ENCODE results near the gene LRFN2. TPM values are rescaled to one million over a fixed set of nuclear protein-coding genes. Genes with fewer than 3 reads are reported as not detected.
A peak's percentile ranks its signal among the peaks of the same experiment; 100 is the strongest.

The LRFN2 gene
- total RNA-seq, 1 donor from 2014 or later = not detected

- Mint-ChIP-seq H3K9me3 (peaks cover 12% of the 10 kb centered on the region), H3K27ac (no peak overlapping the region), H3K4me3 (no peak overlapping the region), H3K27me3 (ENCODE audit: low read depth) (peaks cover 20% of the 10 kb centered on the region), H3K4me1 (peaks cover 1% of the 10 kb centered on the region), H3K36me3 (no peaks in the 10 kb centered on the region)
- no peak for DNase-seq (ENCODE audit: low spot score in 2 of 2, unreplicated experiment in 2 of 2)
- TF ChIP-seq CTCF (IDR thresholded peaks at IDR 0.05; ENCODE audit: unreplicated experiment) = no peak
Measured at GRCh38 chr6:40373267-40373666, 213.9 kb downstream of the LRFN2 start.

DNA sequence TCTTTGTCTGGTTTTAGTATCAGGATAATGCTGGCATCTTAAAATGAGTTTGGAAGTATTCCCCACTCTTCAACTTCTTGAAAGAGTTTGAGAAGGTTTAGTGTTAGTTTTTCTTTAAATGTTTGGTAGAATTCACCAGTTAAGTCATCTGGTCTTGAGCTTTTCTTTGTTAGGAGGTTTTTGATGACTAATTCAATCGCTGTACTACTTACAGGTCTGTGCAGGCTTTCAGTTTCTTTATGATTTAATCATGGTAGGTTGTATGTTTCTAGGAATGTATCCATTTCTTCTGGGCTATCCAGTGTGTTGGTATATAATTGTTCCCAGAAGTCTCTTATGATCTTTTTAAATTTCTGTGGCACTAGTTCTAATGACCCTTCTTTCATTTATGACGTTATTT lies 215.5 kb downstream of the LRFN2 start:
- Mint-ChIP-seq H3K27ac (no peak overlapping the region), H3K27me3 (ENCODE audit: low read depth) (peaks cover 23% of the 10 kb centered on the region), H3K9me3 (peaks cover 17% of the 10 kb centered on the region), H3K36me3 (no peaks in the 10 kb centered on the region), H3K4me1 (peaks cover 1% of the 10 kb centered on the region), H3K4me3 (no peak overlapping the region)
- DNase-seq (ENCODE audit: low spot score in 2 of 2, unreplicated experiment in 2 of 2) = no peak
- no peak for TF ChIP-seq CTCF (IDR thresholded peaks at IDR 0.05; ENCODE audit: unreplicated experiment)

- Mint-ChIP-seq H3K27ac (no peak overlapping the region), H3K36me3 (no peaks in the 10 kb centered on the region), H3K9me3 (peaks cover 20% of the 10 kb centered on the region), H3K4me3 (no peak overlapping the region), H3K27me3 (ENCODE audit: low read depth) (peaks cover 23% of the 10 kb centered on the region), H3K4me1 (peaks cover 1% of the 10 kb centered on the region)
- TF ChIP-seq CTCF (IDR thresholded peaks at IDR 0.05; ENCODE audit: unreplicated experiment) = no peak
- no peak for DNase-seq (ENCODE audit: low spot score in 2 of 2, unreplicated experiment in 2 of 2)
Measured at GRCh38 chr6:40371095-40371494, 216.1 kb downstream of the LRFN2 start.

- no peak overlapping the region for H3K4me3 Mint-ChIP-seq
- H3K27ac Mint-ChIP-seq = no peak overlapping the region
- peaks cover 1% of the 10 kb centered on the region for H3K4me1 Mint-ChIP-seq
- peaks cover 23% of the 10 kb centered on the region for H3K27me3 Mint-ChIP-seq (ENCODE audit: low read depth)
- no peaks in the 10 kb centered on the region for H3K36me3 Mint-ChIP-seq
- no peak for DNase-seq (ENCODE audit: low spot score in 2 of 2, unreplicated experiment in 2 of 2)
- no peak for TF ChIP-seq CTCF (IDR thresholded peaks at IDR 0.05; ENCODE audit: unreplicated experiment)
- H3K9me3 Mint-ChIP-seq = peaks cover 22% of the 10 kb centered on the region
Measured at GRCh38 chr6:40369891-40370290, 217.3 kb downstream of the LRFN2 start.

- H3K27ac Mint-ChIP-seq = no peak overlapping the region
- peaks cover 23% of the 10 kb centered on the region for H3K27me3 Mint-ChIP-seq (ENCODE audit: low read depth)
- peaks cover 24% of the 10 kb centered on the region for H3K9me3 Mint-ChIP-seq
- no peak for DNase-seq (ENCODE audit: low spot score in 2 of 2, unreplicated experiment in 2 of 2)
- TF ChIP-seq CTCF (IDR thresholded peaks at IDR 0.05; ENCODE audit: unreplicated experiment) = no peak
- H3K4me1 Mint-ChIP-seq = peaks cover 1% of the 10 kb centered on the region
- H3K4me3 Mint-ChIP-seq = no peak overlapping the region
- H3K36me3 Mint-ChIP-seq = no peaks in the 10 kb centered on the region
Measured at GRCh38 chr6:40369042-40369441, 218.1 kb downstream of the LRFN2 start.

GRCh38 chr6:40362859-40363258 lies 224.3 kb downstream of the LRFN2 start:
- no peak overlapping the region for H3K4me3 Mint-ChIP-seq
- no peak for TF ChIP-seq CTCF (IDR thresholded peaks at IDR 0.05; ENCODE audit: unreplicated experiment)
- DNase-seq (ENCODE audit: low spot score in 2 of 2, unreplicated experiment in 2 of 2) = peak in 1 of 2 experiments; percentile 7
- peaks cover 4% of the 10 kb centered on the region for H3K27me3 Mint-ChIP-seq (ENCODE audit: low read depth)
- no peak overlapping the region for H3K27ac Mint-ChIP-seq
- H3K4me1 Mint-ChIP-seq = no peaks in the 10 kb centered on the region
- peaks cover 8% of the 10 kb centered on the region for H3K9me3 Mint-ChIP-seq
- no peaks in the 10 kb centered on the region for H3K36me3 Mint-ChIP-seq

All from mesothelial cell of epicardium (in vitro differentiated cells).